H1 (cell line): Measurements from ENCODE around the gene TRIM77. TPM values are rescaled to one million over a fixed set of nuclear protein-coding genes. Genes with fewer than 3 reads are reported as not detected.
A peak's percentile ranks its signal among the peaks of the same experiment; 100 is the strongest.

Experiments used
- CTCF ChIA-PET: fragments of 300-600 bp; sonication (Branson Sonifier 250); formaldehyde crosslinking; loops from one replicate; lab custom pipeline; 2021; ENCODE audit not compliant: partially characterized antibody; lab: Charles Lee
- POLR2A ChIA-PET: fragments of 300-600 bp; sonication (Branson Sonifier 250); formaldehyde crosslinking; loops from one replicate; lab custom pipeline; 2021; ENCODE audit warnings: inconsistent platforms; ENCODE audit not compliant: partially characterized antibody; lab: Charles Lee
- DNase-seq, 2 experiments: peaks; one replicate each; pipeline versions ENCODE4 v3.0.0 to v3.0.0-alpha.2; 2010 to 2022; ENCODE audit warnings: low spot score in 2 of 2, low read depth in 1 of 2, mixed read lengths in 1 of 2
- FAIRE-seq: peaks from 2 replicates; lab custom pipeline; 2011; peaks lifted over from hg19 to GRCh38; lab: Jason Lieb, UNC
- H2AFZ ChIP-seq: 2 replicates; pipeline ENCODE4 v1.8.1; 2012; ENCODE audit warnings: low read length, inconsistent platforms
- H2AK5ac ChIP-seq: 2 replicates; pipeline ENCODE4 v1.6.1; 2013; ENCODE audit warnings: low read depth, low read length
- H2BK120ac ChIP-seq: replicated peaks from 2 replicates; pipeline ENCODE3; 2013; ENCODE audit warnings: low read depth, low read length, inconsistent platforms
- H2BK12ac ChIP-seq: 2 replicates; pipeline ENCODE4 v1.6.1; 2013; ENCODE audit warnings: low read depth, low read length
- H2BK15ac ChIP-seq: 2 replicates; pipeline ENCODE4 v1.6.1; 2013; ENCODE audit warnings: low read length
- H2BK20ac ChIP-seq: 2 replicates; pipeline ENCODE4 v1.6.1; 2013; ENCODE audit warnings: low read length
- H2BK5ac ChIP-seq: 2 replicates; pipeline ENCODE4 v1.6.1; 2013; ENCODE audit warnings: low read depth, low read length
- H3K14ac ChIP-seq: 2 replicates; pipeline ENCODE4 v1.6.1; 2013; ENCODE audit warnings: inconsistent platforms; ENCODE audit not compliant: insufficient read length
- H3K18ac ChIP-seq: 2 replicates; pipeline ENCODE4 v1.6.1; 2013; ENCODE audit warnings: low read length; ENCODE audit errors: extremely low read depth
- H3K23ac ChIP-seq: 2 replicates; pipeline ENCODE4 v1.6.1; 2013; ENCODE audit warnings: inconsistent platforms; ENCODE audit not compliant: insufficient read length
- H3K23me2 ChIP-seq: 2 replicates; pipeline ENCODE4 v1.6.1; 2013; ENCODE audit warnings: low read depth, low read length
- H3K27ac ChIP-seq: 2 replicates; pipeline ENCODE4 v1.6.1; 2011; ENCODE audit warnings: low read depth, low read length, inconsistent platforms
- H3K27me3 ChIP-seq, 4 experiments: replicated peaks in 1 of 4; 1 replicate in 1 of 4; 2 replicates in 3 of 4; pipeline versions ENCODE4 v1.6.1 to v1.8.1; 2011 to 2013; ENCODE audit warnings: low read length in 3 of 4, mild to moderate bottlenecking in 3 of 4, inconsistent platforms in 2 of 4, mixed read lengths in 2 of 4, moderate library complexity in 1 of 4; ENCODE audit not compliant: control insufficient read depth in 3 of 4, insufficient read depth in 3 of 4; ENCODE audit errors: extremely low read depth in 1 of 4
- H3K36me3 ChIP-seq, 4 experiments: 2 replicates each; pipeline versions ENCODE4 v1.6.1 to v1.8.1; 2011 to 2013; ENCODE audit warnings: mild to moderate bottlenecking in 4 of 4, low read length in 3 of 4, moderate library complexity in 2 of 4, control low read depth in 1 of 4, inconsistent platforms in 1 of 4; ENCODE audit not compliant: insufficient read depth in 4 of 4, control insufficient read depth in 2 of 4
- H3K4ac ChIP-seq: replicated peaks from 2 replicates; pipeline ENCODE3; 2013; ENCODE audit warnings: low read length, low read depth, mixed read lengths, inconsistent platforms; ENCODE audit not compliant: insufficient read length
- H3K4me1 ChIP-seq, 4 experiments: replicated peaks in 1 of 4; 1 replicate in 1 of 4; 2 replicates in 3 of 4; pipeline versions ENCODE4 v1.6.1 to v1.8.1; 2011 to 2013; ENCODE audit warnings: low read length in 3 of 4, inconsistent platforms in 2 of 4, mixed read lengths in 1 of 4; ENCODE audit not compliant: insufficient read depth in 4 of 4, control insufficient read depth in 3 of 4
- H3K4me2 ChIP-seq, 2 experiments: 2 replicates each; pipeline versions ENCODE4 v1.6.1 to v1.8.1; 2011 to 2013; ENCODE audit warnings: low read depth in 2 of 2, low read length in 2 of 2, control low read depth in 1 of 2, inconsistent platforms in 1 of 2, mild to moderate bottlenecking in 1 of 2; ENCODE audit not compliant: insufficient read depth in 1 of 2
- H3K4me3 ChIP-seq, 4 experiments: fragments of 200-600, 300-600 bp in 1 of 4; sonication (generic), shearing (Covaris generic), sonication (Bioruptor Twin) in 1 of 4; 2 replicates each; pipeline versions ENCODE4 v1.5.1 to v1.8.1; 2011 to 2016; ENCODE audit warnings: low read length in 4 of 4, low read depth in 3 of 4, control low read depth in 2 of 4, inconsistent platforms in 2 of 4, mild to moderate bottlenecking in 2 of 4, mixed read lengths in 1 of 4, moderate library complexity in 1 of 4; ENCODE audit not compliant: insufficient read depth in 2 of 4; ENCODE audit errors: extremely low read depth in 1 of 4
- H3K56ac ChIP-seq: replicated peaks from 2 replicates; pipeline ENCODE3; 2013; ENCODE audit warnings: low read depth, mild to moderate bottlenecking, mixed read lengths, low read length, inconsistent platforms; ENCODE audit not compliant: insufficient read length
- H3K79me1 ChIP-seq: 2 replicates; pipeline ENCODE4 v1.6.1; 2013; ENCODE audit warnings: low read depth, low read length, control low read depth
- H3K79me2 ChIP-seq, 2 experiments: 2 replicates each; pipeline versions ENCODE4 v1.6.1 to v1.8.1; 2012 to 2013; ENCODE audit warnings: low read length in 2 of 2, mild to moderate bottlenecking in 2 of 2, inconsistent platforms in 1 of 2; ENCODE audit not compliant: insufficient read depth in 2 of 2, control insufficient read depth in 1 of 2
- H3K9ac ChIP-seq, 4 experiments: replicated peaks in 1 of 4; 1 replicate in 1 of 4; 2 replicates in 3 of 4; pipeline versions ENCODE4 v1.6.1 to v1.8.1; 2011 to 2013; ENCODE audit warnings: low read depth in 3 of 4, low read length in 3 of 4, control low read depth in 2 of 4, mild to moderate bottlenecking in 2 of 4, moderate library complexity in 2 of 4, inconsistent platforms in 1 of 4; ENCODE audit errors: extremely low read depth in 1 of 4
- H3K9me3 ChIP-seq, 2 experiments: 2 replicates each; pipeline versions ENCODE4 v1.6.1 to v1.8.1; 2012 to 2013; ENCODE audit warnings: mild to moderate bottlenecking in 2 of 2, moderate library complexity in 2 of 2, control low read depth in 1 of 2, inconsistent platforms in 1 of 2, low read depth in 1 of 2, low read length in 1 of 2, mixed read lengths in 1 of 2; ENCODE audit not compliant: insufficient read depth in 2 of 2
- H4K20me1 ChIP-seq, 2 experiments: replicated peaks in 1 of 2; 2 replicates each; pipeline versions ENCODE3 to v1.8.1; 2011 to 2013; ENCODE audit warnings: inconsistent platforms in 2 of 2, low read length in 2 of 2, mild to moderate bottlenecking in 1 of 2; ENCODE audit not compliant: insufficient read depth in 2 of 2, control insufficient read depth in 1 of 2
- H4K5ac ChIP-seq: 2 replicates; pipeline ENCODE4 v1.6.1; 2013; ENCODE audit warnings: low read length, low read depth, mixed read lengths, inconsistent platforms; ENCODE audit not compliant: insufficient read length
- H4K8ac ChIP-seq: 2 replicates; pipeline ENCODE4 v1.8.0; 2013; ENCODE audit warnings: mild to moderate bottlenecking, moderate library complexity, low read length, inconsistent platforms; ENCODE audit not compliant: insufficient read depth; ENCODE audit errors: extremely low read depth
- H4K91ac ChIP-seq: replicated peaks from 2 replicates; pipeline ENCODE3; 2013; ENCODE audit warnings: low read length, mixed read lengths, inconsistent platforms; ENCODE audit not compliant: insufficient read length
- FOSL1 ChIP-seq: IDR thresholded peaks from 2 replicates; pipeline ENCODE4 v1.6.1; 2011; ENCODE audit warnings: mild to moderate bottlenecking, low read depth, low read length, moderate library complexity; ENCODE audit not compliant: insufficient read depth
- RBBP5 ChIP-seq: IDR thresholded peaks from 2 replicates; pipeline ENCODE4 v1.7.1; 2012; ENCODE audit warnings: low read depth, mild to moderate bottlenecking, inconsistent platforms, low read length, moderate library complexity, borderline replicate concordance
- RXRA ChIP-seq: IDR thresholded peaks from 2 replicates; pipeline ENCODE4 v1.6.1; 2011; ENCODE audit warnings: low read depth, mild to moderate bottlenecking, low read length, moderate library complexity; ENCODE audit not compliant: insufficient read depth
- SAP30 ChIP-seq: fragments of 300-600 bp; sonication (generic); IDR thresholded peaks from 2 replicates; pipeline ENCODE4 v1.7.1; 2012; ENCODE audit warnings: low read length, moderate library complexity, mild to moderate bottlenecking, inconsistent platforms; ENCODE audit not compliant: insufficient read depth, insufficient replicate concordance
- SIN3A ChIP-seq, 2 experiments: IDR thresholded peaks in 1 of 2; conservative IDR thresholded peaks in 1 of 2; 2 replicates each; pipeline ENCODE4 v1.6.1; 2011 to 2012; ENCODE audit warnings: low read length in 2 of 2, improper control_type of control experiment in 1 of 2, low read depth in 1 of 2, mild to moderate bottlenecking in 1 of 2
- SP4 ChIP-seq: IDR thresholded peaks from 2 replicates; pipeline ENCODE4 v1.6.1; 2012; ENCODE audit warnings: low read length, inconsistent platforms
- SUZ12 ChIP-seq: fragments of 200-600 bp; sonication (generic); IDR thresholded peaks from 2 replicates; pipeline ENCODE4 v1.6.1; 2012; ENCODE audit warnings: mild to moderate bottlenecking, inconsistent platforms, low read length, moderate library complexity, mixed read lengths
- TCF12 ChIP-seq: IDR thresholded peaks from 2 replicates; pipeline ENCODE4 v1.6.1; 2011; ENCODE audit warnings: low read depth, mild to moderate bottlenecking, low read length
- WGBS, 2 experiments: shearing (Covaris generic) in 1 of 2; methylation state at CpG; one replicate each; pipeline versions ENCODE4 v1.1.6 to v1.1.7; 2013 to 2015; ENCODE audit warnings: low lambda C conversion rate in 2 of 2, mixed read lengths in 2 of 2, inconsistent platforms in 1 of 2, low coverage in 1 of 2, missing lambda C conversion rate in 1 of 2; ENCODE audit not compliant: insufficient replicate concordance in 2 of 2, insufficient coverage in 1 of 2, insufficient read length in 1 of 2; ENCODE audit errors: extremely low coverage in 1 of 2, missing lambda C conversion rate in 1 of 2; 5-methylcytosine and 5-hydroxymethylcytosine counted together
- polyA plus RNA-seq, 7 experiments: library from polyadenylated mRNA; depleted of rRNA in 3 of 7; stranded (reverse) in 5 of 7; unstranded in 2 of 7; fragments of >200 nt in 5 of 7; fragments of 200-250 nt in 2 of 7; gene quantifications; 1 replicate in 5 of 7; 2 replicates in 1 of 7; 4 replicates in 1 of 7; pipeline versions ENCODE4 v1.2.1 to v1.2.3, GENCODE V29; 2011 to 2013; ENCODE audit warnings: missing spikeins in 2 of 7, mixed read lengths in 2 of 7
- total RNA-seq: library from RNA; stranded (reverse); fragmentation: NEBNext Ultra II Directional; extraction: Animal tissue kit (Norgen Biotek cat#: 25700); gene quantifications from 2 replicates; pipeline ENCODE4 v1.2.1, GENCODE V29; 2021
- TF ChIP-seq, protein P1 (sequence below): IDR thresholded peaks from 2 replicates; pipeline ENCODE4 v1.6.1; 2012; ENCODE audit warnings: inconsistent platforms

The TRIM77 gene
- total and polyA plus RNA-seq, 2 of the 8 experiments (the other 6 are each of a cell fraction or from before 2014, with no cell fraction given) = not detected

DNA sequence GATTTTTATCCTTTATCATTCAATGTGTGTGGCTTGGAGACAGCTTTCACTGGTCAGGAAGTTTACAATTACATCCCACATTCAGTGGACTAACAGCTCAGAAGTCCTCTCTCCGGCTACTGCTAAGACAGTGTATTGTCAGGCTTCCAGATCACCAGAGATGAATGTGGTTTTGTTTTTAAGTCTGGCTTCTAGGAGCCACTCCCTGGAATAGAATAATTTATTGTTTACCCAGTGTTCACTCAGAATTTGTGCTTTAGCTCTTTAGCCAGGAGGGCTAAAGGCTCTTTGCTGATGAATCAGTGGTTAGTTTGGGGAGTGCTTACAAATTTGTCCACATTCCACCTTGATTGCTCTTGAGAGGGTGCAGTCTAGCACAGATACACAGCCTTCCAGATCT lies 26.5 kb downstream of the TRIM77 start:
- Histone ChIP-seq H4K5ac (no peak overlapping the region), H3K36me3 (no peaks in the 10 kb centered on the region), H3K9ac (no peak overlapping the region), H3K23ac (no peak overlapping the region), H2AK5ac (no peak overlapping the region), H3K79me2 (no peaks in the 10 kb centered on the region), H2BK12ac (no peak overlapping the region), H3K4me1 (no peaks in the 10 kb centered on the region), H3K27ac (no peak overlapping the region), H2BK120ac (no peak overlapping the region), H4K91ac (no peak overlapping the region), H2BK15ac (no peak overlapping the region), H2BK20ac (no peak overlapping the region), H3K4me3 (no peak overlapping the region), H4K20me1 (no peaks in the 10 kb centered on the region), H2BK5ac (no peak overlapping the region), H4K8ac (no peak overlapping the region), H3K27me3 (no peaks in the 10 kb centered on the region), H3K4me2 (no peak overlapping the region), H3K56ac (no peak overlapping the region), H3K4ac (no peak overlapping the region), H3K23me2 (no peaks in the 10 kb centered on the region), H3K9me3 (no peaks in the 10 kb centered on the region), H3K14ac (no peak overlapping the region), H3K18ac (no peak overlapping the region), H3K79me1 (no peaks in the 10 kb centered on the region), H2AFZ (peak overlapping the region; percentile 73; the same call in 1 of the 2 replicates)
- DNase-seq = no peak
- ChIA-PET POLR2A (no interaction called here), CTCF (interaction anchor here (0.6 kb wide), 1 partner anchor 736 kb away, joined by 3 read pairs; no protein-coding TSS in a partner anchor)
- FAIRE-seq = no peak
- 89% methylated on average over 1 of the region's 1 CpG; no CpG with 5 or more reads in 1 of the 2 experiments for WGBS, 2 experiments
- no peak for TF ChIP-seq TCF12
- TF ChIP-seq RXRA = no peak
- no peak for TF ChIP-seq SUZ12
- TF ChIP-seq RBBP5 = no peak
- TF ChIP-seq, protein P1, sequence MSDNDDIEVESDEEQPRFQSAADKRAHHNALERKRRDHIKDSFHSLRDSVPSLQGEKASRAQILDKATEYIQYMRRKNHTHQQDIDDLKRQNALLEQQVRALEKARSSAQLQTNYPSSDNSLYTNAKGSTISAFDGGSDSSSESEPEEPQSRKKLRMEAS = no peak
- no peak for TF ChIP-seq SAP30
- no peak for TF ChIP-seq FOSL1
- no peak for TF ChIP-seq SIN3A (conservative IDR thresholded peaks at IDR 0.05 in 1 of 2, IDR thresholded peaks at IDR 0.05 in 1 of 2; ENCODE audit: low read depth in 1 of 2, low read length in 2 of 2)
- no peak for TF ChIP-seq SP4
